Stimulated activated CD4-positive, alpha-beta T cell treated with anti-CD3 and anti-CD28 coated beads, Interleukin-4, amount 100 ng/mL, for 4 hours (primary cell): Measurements from ENCODE around the gene ZNF219.
A peak's percentile ranks its signal among the peaks of the same experiment; 100 is the strongest.

ENCODE experiments used
- DNase-seq, 2 experiments: peaks; one replicate each; pipeline ENCODE4 v3.0.0-alpha.2; 2020

ZNF219 gene

GRCh38 chr14:21101802-21102413 is 3.5 kb upstream of the ZNF219 start:
- DNase-seq: no peak

- DNase-seq: no peak
Observed at GRCh38 chr14:21100931-21101330, 2.5 kb upstream of the ZNF219 start, which contains the start of gene TMEM253. TMEM253 (plus strand) TSS chr14:21101066; CDS start chr14:21101344, 278 bp downstream.

GRCh38 chr14:21099596-21099985 is 1.1 kb upstream of the ZNF219 start:
- DNase-seq: no peak

- DNase-seq: no peak
Observed at GRCh38 chr14:21098892-21099595, 589 bp upstream of the ZNF219 start.

GRCh38 chr14:21097636-21098075 is 799 bp downstream of the ZNF219 start:
- peak in 1 of 2 experiments; percentile 15 for DNase-seq

GRCh38 chr14:21096978-21097635 is 1.3 kb downstream of the ZNF219 start:
- DNase-seq: no peak

- no peak for DNase-seq
Observed at GRCh38 chr14:21096438-21096837, 2.0 kb downstream of the ZNF219 start.

GRCh38 chr14:21095430-21096205 is 2.8 kb downstream of the ZNF219 start:
- no peak for DNase-seq

- DNase-seq: no peak
Observed at GRCh38 chr14:21093769-21094681, 4.4 kb downstream of the ZNF219 start.

- DNase-seq: no peak
Observed at GRCh38 chr14:21093018-21093417, 5.4 kb downstream of the ZNF219 start.

GRCh38 chr14:21092273-21093011 is 6.0 kb downstream of the ZNF219 start:
- DNase-seq: peak; percentile 82 to 95

GRCh38 chr14:21091821-21092272 is 6.6 kb downstream of the ZNF219 start:
- no peak for DNase-seq

- no peak for DNase-seq
Observed at GRCh38 chr14:21090940-21091663, 7.4 kb downstream of the ZNF219 start.

- no peak for DNase-seq
Observed at GRCh38 chr14:21090194-21090939, 8.1 kb downstream of the ZNF219 start.

GRCh38 chr14:21089877-21090193 is 8.6 kb downstream of the ZNF219 start:
- no peak for DNase-seq

- DNase-seq: no peak
Observed at GRCh38 chr14:21089271-21089670, 9.2 kb downstream of the ZNF219 start.

- DNase-seq: no peak
Observed at GRCh38 chr14:21088687-21089086, 9.8 kb downstream of the ZNF219 start.

GRCh38 chr14:21087294-21088091 is 11.0 kb downstream of the ZNF219 start:
- DNase-seq: peak in 1 of 2 experiments; percentile 53

- DNase-seq: no peak
Observed at GRCh38 chr14:21086908-21087293, 11.6 kb downstream of the ZNF219 start.
